ENCODE measurements around the gene NCAPG2. TPM values are rescaled to one million over a fixed set of nuclear protein-coding genes. Genes with fewer than 3 reads are reported as not detected.
"Not testable (repeated sequence)": the region's sequence is repeated elsewhere in the genome, so short reads cannot be mapped to it uniquely, and the experiment has no call there.

The NCAPG2 gene
- total RNA-seq, 1 donor, result 17.7 TPM

GRCh38 chr7:158710651-158711102 lies 6.1 kb upstream of the NCAPG2 start:
- DNase-seq (ENCODE audit: low read depth), result peak; percentile 92
- no peak overlapping the region for H3K4me3 ChIP-seq (ENCODE audit: low read depth, low read length)
- TF ChIP-seq, protein P1, sequence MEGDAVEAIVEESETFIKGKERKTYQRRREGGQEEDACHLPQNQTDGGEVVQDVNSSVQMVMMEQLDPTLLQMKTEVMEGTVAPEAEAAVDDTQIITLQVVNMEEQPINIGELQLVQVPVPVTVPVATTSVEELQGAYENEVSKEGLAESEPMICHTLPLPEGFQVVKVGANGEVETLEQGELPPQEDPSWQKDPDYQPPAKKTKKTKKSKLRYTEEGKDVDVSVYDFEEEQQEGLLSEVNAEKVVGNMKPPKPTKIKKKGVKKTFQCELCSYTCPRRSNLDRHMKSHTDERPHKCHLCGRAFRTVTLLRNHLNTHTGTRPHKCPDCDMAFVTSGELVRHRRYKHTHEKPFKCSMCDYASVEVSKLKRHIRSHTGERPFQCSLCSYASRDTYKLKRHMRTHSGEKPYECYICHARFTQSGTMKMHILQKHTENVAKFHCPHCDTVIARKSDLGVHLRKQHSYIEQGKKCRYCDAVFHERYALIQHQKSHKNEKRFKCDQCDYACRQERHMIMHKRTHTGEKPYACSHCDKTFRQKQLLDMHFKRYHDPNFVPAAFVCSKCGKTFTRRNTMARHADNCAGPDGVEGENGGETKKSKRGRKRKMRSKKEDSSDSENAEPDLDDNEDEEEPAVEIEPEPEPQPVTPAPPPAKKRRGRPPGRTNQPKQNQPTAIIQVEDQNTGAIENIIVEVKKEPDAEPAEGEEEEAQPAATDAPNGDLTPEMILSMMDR (IDR thresholded peaks at IDR 0.05; ENCODE audit: insufficient read depth, low read depth, low read length), result no peak

DNA sequence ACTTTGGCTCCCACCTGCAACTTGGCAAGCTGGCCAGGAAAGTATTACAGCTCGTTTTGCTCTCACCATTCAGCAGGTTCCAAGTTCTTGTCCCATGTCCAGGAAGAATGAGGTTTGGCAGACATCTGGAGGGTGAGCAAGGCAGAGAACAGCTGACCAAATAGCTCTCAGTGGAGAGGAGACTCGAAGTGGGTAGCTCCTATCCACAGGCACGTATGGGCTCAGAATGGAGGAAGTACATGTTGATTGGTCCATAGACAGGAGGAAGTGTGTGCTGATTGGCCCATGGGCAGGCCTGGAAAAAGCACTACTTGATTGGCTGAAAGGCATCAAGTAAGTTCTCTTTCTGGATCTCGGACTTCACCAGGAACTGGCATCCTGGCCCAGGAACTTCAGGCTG lies 3.0 kb upstream of the NCAPG2 start:
- DNase-seq (ENCODE audit: low read depth), result no peak
- H3K4me3 ChIP-seq (ENCODE audit: low read depth, low read length), result no peak overlapping the region
- TF ChIP-seq, protein P1 (IDR thresholded peaks at IDR 0.05; ENCODE audit: insufficient read depth, low read depth, low read length), result no peak

DNA sequence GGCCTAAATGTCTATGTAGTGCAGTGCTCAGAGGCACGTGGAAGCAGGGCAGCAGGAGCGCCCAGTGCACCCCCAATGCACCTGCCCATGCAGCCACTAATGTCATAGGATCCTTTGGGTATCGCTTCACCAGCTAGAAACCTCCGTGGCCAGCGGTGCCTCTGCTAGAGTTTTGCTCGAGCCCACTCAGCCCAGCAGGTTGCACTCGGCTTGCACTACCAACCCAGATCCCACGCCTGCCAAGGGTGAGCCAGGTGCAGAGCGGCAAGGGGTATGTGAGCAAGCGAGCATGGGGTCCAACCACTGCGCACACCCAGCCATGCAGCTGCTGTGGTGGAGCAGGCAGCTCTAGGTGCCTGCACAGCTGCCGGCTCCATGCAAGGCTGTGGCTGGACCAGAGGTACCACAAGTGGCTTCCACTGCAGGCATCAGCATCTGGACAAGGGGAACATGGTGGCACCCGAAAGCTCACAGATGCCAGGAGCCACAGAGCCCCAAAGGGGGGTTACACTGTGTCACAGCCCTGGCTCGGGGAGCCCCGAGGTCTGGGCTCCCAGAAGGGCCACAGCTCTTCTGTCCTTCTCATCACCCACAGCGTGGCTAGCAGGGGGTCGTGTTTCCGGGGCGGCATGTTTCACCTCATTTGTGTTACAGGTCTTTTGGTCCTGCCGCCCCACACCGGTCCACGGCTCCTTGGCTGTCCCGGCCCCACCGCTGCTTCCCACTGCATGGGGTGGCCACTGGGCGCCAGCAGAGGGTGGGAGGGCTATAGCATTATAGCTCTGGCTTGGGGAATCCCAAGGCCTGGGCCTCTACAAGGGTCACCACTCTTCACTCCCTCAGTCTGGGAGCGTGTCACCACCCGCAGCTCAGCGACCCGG lies 2.3 kb upstream of the NCAPG2 start:
- TF ChIP-seq, protein P1 (IDR thresholded peaks at IDR 0.05; ENCODE audit: insufficient read depth, low read depth, low read length), result no peak
- DNase-seq (ENCODE audit: low read depth), result no peak
- no peak overlapping the region for H3K4me3 ChIP-seq (ENCODE audit: low read depth, low read length)

DNA sequence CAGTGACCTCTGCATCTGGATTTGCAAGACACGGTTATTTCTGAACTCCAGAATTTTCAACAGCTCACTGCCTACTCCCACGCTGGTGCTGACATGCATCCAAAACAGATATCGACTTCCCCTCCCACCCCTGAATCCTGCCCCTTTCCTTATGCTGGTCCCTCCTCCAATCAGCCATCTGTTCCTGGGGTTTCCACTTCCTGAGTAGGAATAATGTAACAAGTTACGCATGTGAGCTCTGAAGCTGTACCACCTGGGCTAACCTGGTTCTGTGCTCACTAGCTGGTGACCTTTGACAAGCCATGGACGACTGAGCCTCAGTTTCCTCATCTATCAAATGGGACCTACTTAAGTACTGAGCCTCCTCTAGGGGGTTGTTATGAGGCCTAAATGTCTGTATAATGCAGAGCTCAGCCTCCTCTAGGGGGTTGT lies 1.7 kb upstream of the NCAPG2 start:
- no peak for DNase-seq (ENCODE audit: low read depth)
- TF ChIP-seq, protein P1 (IDR thresholded peaks at IDR 0.05; ENCODE audit: insufficient read depth, low read depth, low read length), result no peak

GRCh38 chr7:158705234-158705850 lies 738 bp upstream of the NCAPG2 start:
- peak; percentile 19 for DNase-seq (ENCODE audit: low read depth)
- H3K4me3 ChIP-seq (ENCODE audit: low read depth, low read length), result peak overlapping the region; percentile 84
- TF ChIP-seq, protein P1 (IDR thresholded peaks at IDR 0.05; ENCODE audit: insufficient read depth, low read depth, low read length), result no peak

More for the DNA sequence above, 1.7 kb upstream of the NCAPG2 start:
- no peak overlapping the region for H3K4me3 ChIP-seq (ENCODE audit: low read depth, low read length)

- DNase-seq (ENCODE audit: low read depth), result not testable (repeated sequence)
- H3K4me3 ChIP-seq (ENCODE audit: low read depth, low read length), result peak overlapping the region; percentile 84
Observed at GRCh38 chr7:158703679-158704523, 703 bp downstream of the NCAPG2 start.

All from fibroblast of villous mesenchyme (primary cell).